Mucosa of descending colon (tissue), 3 donors: ENCODE measurements around the gene DCPS. TPM values are rescaled to one million over a fixed set of nuclear protein-coding genes. Genes with fewer than 3 reads are reported as not detected.
A peak's percentile ranks its signal among the peaks of the same experiment; 100 is the strongest.
"Not testable (repeated sequence)": the region's sequence is repeated elsewhere in the genome, so short reads cannot be mapped to it uniquely, and the experiment has no call there.

Experiments
- ATAC-seq: fragments of 200-7000 bp; cut with Tn5 transposase; one replicate; pipeline ENCODE4 v1.9.1; 2020; ENCODE audit warnings: mild to moderate bottlenecking, moderate library complexity
- DNase-seq, 3 donors: peaks; one replicate each; pipeline ENCODE4 v3.0.0-alpha.2; 2020
- H3K36me3 ChIP-seq: fragments of 200-600 bp; one replicate; pipeline ENCODE4 v1.8.0; 2021; ENCODE audit warnings: low read depth, mild to moderate bottlenecking
- H3K4me1 ChIP-seq: fragments of 200-600 bp; one replicate; pipeline ENCODE4 v1.8.0; 2021; ENCODE audit warnings: low read depth, mild to moderate bottlenecking
- H3K4me3 ChIP-seq: fragments of 200-600 bp; one replicate; pipeline ENCODE4 v1.8.0; 2021; ENCODE audit warnings: mild to moderate bottlenecking
- H3K9me3 ChIP-seq: fragments of 200-600 bp; one replicate; pipeline ENCODE4 v1.8.0; 2021; ENCODE audit warnings: mild to moderate bottlenecking
- intact Hi-C, 2 donors: fragments of 100-400 bp; cut with DNase I in 1 of 2; cut with micrococcal nuclease in 1 of 2; formaldehyde crosslinking; loops; one replicate each; pipeline versions ENCODE4 v1.11.0 to v1.11.1; 2022; cut with DNase I, micrococcal nuclease
- total RNA-seq, 3 donors: library from RNA; stranded (reverse); fragmentation: NEBNext Ultra II Directional in 2 of 3; extraction: Animal tissue kit (Norgen Biotek cat#: 25700) in 2 of 3; gene quantifications; one replicate each; pipeline versions ENCODE4 v1.2.1 to v1.2.4, GENCODE V29; 2021 to 2023
- TF ChIP-seq, protein P1 (sequence below): fragments of 200-600 bp; IDR thresholded peaks from one replicate; pipeline ENCODE4 v1.8.0; 2022; ENCODE audit warnings: antibody characterized with exemption, mild to moderate bottlenecking
- donor health status: DM: no; HTN: no; CAD: no; lungs with moderate emphysema.
- donor health status: DM: no; HTN: no; CAD: no.
- donor health status: DM: no; HTN: yes; CAD: no.

Gene DCPS
- total RNA-seq, 3 donors from 2014 or later = 10.0 to 21.3 (median 14.8) TPM

DNA sequence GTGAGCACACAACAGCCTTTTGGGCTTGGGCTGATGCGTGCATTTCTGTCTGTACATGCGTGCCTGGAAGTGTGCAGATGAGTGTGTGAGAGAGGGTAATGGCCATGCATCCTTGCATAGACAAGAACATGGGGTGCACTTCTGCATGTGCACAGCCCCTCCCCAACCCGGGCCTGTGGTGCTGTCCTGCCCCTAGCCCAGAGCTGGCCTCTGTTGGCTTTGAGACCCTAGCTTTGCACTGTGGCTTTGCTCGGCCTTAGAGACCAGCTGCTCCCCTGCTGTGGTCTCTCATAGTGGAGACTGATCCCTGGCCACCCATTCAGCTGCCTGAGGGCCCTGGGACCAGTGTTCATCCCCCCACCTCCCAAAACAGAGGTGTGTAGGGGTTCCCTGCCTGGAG, 77.0 kb downstream of the DCPS start:
- no peaks in the 10 kb centered on the region for H3K9me3 ChIP-seq
- H3K4me1 ChIP-seq = peaks cover 10% of the 10 kb centered on the region
- ATAC-seq = no peak
- H3K36me3 ChIP-seq = no peaks in the 10 kb centered on the region
- no peak overlapping the region for H3K4me3 ChIP-seq
- intact Hi-C loops = no loop called here
- TF ChIP-seq, protein P1, sequence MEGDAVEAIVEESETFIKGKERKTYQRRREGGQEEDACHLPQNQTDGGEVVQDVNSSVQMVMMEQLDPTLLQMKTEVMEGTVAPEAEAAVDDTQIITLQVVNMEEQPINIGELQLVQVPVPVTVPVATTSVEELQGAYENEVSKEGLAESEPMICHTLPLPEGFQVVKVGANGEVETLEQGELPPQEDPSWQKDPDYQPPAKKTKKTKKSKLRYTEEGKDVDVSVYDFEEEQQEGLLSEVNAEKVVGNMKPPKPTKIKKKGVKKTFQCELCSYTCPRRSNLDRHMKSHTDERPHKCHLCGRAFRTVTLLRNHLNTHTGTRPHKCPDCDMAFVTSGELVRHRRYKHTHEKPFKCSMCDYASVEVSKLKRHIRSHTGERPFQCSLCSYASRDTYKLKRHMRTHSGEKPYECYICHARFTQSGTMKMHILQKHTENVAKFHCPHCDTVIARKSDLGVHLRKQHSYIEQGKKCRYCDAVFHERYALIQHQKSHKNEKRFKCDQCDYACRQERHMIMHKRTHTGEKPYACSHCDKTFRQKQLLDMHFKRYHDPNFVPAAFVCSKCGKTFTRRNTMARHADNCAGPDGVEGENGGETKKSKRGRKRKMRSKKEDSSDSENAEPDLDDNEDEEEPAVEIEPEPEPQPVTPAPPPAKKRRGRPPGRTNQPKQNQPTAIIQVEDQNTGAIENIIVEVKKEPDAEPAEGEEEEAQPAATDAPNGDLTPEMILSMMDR = no peak
- no peak for DNase-seq

DNA sequence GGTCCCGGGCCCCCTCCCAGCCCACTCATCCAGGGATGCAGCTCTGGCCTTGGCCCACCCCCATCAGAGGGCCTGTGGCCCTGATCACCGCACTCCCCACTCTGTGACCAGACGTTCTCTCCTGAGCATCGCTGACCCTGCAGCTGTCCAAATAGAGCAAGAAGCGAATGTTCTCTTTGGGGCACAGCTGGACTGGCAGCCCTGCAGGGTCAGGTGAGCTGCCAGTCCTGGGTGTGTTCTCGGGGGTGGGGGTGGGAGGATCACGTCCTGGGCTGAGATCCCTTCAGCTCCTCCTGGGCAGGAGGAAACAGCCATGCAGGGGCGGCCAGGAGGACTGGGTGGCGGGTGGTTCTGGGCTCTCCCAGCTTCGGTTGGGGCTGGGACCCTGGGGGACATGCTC, 78.1 kb downstream of the DCPS start:
- intact Hi-C loops, H3K9me3 ChIP-seq, H3K4me3 ChIP-seq, DNase-seq, H3K36me3 ChIP-seq: not testable (repeated sequence)
- peaks cover 19% of the 10 kb centered on the region for H3K4me1 ChIP-seq
- ATAC-seq = peak; percentile 9

DNA sequence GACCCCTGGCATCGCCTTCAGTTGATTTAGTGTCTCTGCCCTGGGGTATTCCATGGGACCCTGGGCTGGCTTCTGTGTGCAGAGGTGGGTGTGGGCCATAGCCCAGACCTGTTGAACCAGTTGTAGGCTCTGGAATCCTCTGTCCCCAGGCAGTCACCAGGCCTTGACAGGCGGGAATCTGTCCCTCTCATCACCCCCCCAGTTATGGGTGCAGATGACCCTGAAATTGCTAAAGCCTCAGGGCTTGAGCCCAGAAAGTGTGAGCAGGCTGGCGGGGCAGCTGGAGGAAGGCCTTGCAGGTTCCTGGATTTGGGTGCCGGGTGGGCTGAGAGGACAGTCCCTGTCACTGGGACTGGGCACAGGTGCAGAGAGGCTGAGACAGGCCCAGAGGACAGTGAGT, 78.8 kb downstream of the DCPS start:
- DNase-seq, H3K9me3 ChIP-seq, intact Hi-C loops, H3K36me3 ChIP-seq, H3K4me3 ChIP-seq: not testable (repeated sequence)
- ATAC-seq = peak; percentile 27
- peaks cover 26% of the 10 kb centered on the region for H3K4me1 ChIP-seq

DNA sequence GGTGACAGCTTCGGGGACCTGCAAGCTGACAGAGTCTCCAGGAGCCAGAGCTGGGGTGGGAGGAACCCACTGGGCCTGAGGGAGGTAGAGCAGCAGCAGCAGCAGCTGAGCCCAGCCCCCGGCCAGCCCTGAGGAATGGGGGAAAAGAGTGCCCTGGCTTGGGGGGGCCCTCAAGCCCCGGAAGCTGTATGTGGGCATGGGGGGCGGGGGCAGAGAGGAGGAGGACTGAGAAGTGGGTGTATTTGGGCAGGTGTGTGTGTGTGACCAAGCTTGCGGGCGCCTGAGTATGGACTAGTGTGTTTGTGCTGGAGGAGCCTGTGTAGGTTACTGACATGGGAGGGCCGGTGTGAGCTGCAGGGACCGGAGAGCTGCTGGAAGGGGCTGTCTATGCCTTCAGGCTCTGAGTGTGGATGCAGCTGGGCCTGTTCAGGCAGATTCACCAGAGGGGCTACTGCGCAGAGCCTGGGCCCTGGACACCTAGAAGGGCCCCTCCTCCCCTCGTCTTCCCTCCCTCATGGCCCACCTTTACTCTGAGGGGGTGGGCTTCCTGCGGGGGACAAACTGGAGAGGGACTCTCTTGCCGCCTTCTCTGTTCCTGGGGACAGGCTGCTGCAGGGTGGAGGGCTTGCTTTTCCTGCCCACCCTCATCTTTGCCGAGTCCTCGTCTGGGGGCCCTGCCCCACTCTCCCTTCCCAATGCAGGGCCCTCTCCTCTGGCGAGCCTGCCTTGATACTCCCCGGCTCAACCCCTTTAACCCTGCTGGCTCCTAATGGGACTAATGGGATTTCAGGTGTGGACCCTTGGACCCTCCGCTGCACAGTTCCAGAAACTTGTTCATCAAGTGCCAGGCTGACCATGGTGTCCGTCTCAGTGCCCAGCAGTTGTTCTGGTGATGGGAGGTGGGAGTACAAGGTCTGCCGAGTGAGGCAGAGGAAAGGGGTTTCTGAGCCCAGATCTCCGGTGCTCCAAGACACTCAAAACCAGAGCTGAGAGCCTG, 79.8 kb downstream of the DCPS start:
- Histone ChIP-seq H3K36me3 (no peaks in the 10 kb centered on the region), H3K9me3 (no peaks in the 10 kb centered on the region), H3K4me1 (peaks cover 27% of the 10 kb centered on the region), H3K4me3 (no peak overlapping the region)
- DNase-seq = no peak
- intact Hi-C loops = no loop called here
- TF ChIP-seq, protein P1 = no peak
- no peak for ATAC-seq

DNA sequence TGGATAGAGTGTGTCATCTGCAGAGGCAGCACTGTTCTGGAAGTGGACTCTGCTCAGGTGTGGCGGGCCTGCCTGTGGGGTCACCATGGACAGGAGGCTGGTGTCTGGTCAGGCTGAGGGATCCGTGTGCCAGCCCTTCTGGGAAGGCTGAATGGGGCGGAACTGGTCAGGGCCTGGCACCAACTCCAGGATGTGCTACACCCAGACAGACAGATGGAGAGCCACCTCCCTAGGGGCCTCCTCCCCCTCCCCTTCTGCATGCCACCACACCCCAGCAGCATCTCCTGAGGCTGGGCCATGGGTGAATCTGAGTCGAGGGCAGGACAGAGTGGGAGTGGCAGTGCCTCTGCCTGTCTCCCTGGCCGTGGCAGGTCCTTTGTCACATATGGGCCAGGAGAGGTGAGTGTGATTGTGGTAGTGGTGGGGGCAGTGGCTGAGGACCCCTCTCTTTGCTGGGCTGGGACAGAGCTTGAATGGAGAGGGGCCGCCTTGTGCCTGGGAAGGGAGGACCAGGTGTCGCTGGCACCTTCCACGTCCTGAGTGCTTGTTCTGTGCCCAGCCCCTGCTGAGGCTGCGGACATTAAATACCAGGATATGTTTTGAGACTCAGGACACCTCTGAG, 80.7 kb downstream of the DCPS start:
- TF ChIP-seq, protein P1 = no peak
- Histone ChIP-seq H3K4me3 (no peak overlapping the region), H3K36me3 (no peaks in the 10 kb centered on the region), H3K9me3 (no peaks in the 10 kb centered on the region), H3K4me1 (peaks cover 27% of the 10 kb centered on the region)
- intact Hi-C loops = no loop called here
- DNase-seq (peak; percentile 67 to 83 (median 71)), ATAC-seq (peak; percentile 72)

- TF ChIP-seq, protein P1 = no peak
- peaks cover 27% of the 10 kb centered on the region for H3K4me1 ChIP-seq
- ATAC-seq (no peak), DNase-seq (no peak)
- intact Hi-C loops = no loop called here
- H3K4me3 ChIP-seq = no peak overlapping the region
- H3K36me3 ChIP-seq = no peaks in the 10 kb centered on the region
- H3K9me3 ChIP-seq = no peaks in the 10 kb centered on the region
Measured at GRCh38 chr11:126385991-126386728, 82.3 kb downstream of the DCPS start.

DNA sequence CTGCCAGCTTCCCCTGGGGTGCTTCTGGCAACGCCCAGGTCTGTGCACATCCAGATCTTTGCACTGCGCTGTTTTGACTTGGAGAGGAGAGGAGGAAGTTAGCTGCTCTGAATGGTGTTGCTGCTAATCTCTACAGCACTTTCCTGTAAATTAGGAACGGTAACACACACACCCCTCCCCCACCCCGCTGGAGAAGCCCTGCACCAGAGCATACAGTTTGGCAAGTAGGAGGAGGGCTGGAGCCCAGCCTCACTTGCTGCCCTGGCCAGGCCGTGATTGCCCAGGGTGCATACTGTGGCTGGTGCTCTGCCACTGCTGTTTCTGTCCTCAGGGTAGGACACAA, 82.8 kb downstream of the DCPS start:
- H3K9me3 ChIP-seq, H3K4me3 ChIP-seq, H3K36me3 ChIP-seq, intact Hi-C loops: not testable (repeated sequence)
- peak; percentile 71 to 81 (median 74) for DNase-seq
- H3K4me1 ChIP-seq = peaks cover 27% of the 10 kb centered on the region
- peak; percentile 73 for ATAC-seq
